CD14-positive monocyte (primary cell): ENCODE data around the gene TMEM147. TPM values are rescaled to one million over a fixed set of nuclear protein-coding genes. Genes with fewer than 3 reads are reported as not detected.

Source experiments
- DNase-seq, 3 donors: peaks; one replicate each; pipeline ENCODE4 v3.0.0-alpha.2; 2011 to 2022
- H2AFZ ChIP-seq: 2 replicates; pipeline ENCODE4 v1.6.0; 2012; ENCODE audit warnings: mild to moderate bottlenecking, low read depth, low read length, inconsistent platforms; ENCODE audit not compliant: insufficient read depth, poor library complexity, severe bottlenecking
- H3K27ac ChIP-seq, 2 donors: 1 replicate in 1 of 2; 2 replicates in 1 of 2; pipeline ENCODE4 v1.5.1; 2012 to 2013; ENCODE audit warnings: low read length in 2 of 2, control low read depth in 1 of 2, inconsistent platforms in 1 of 2, low read depth in 1 of 2, mild to moderate bottlenecking in 1 of 2
- H3K27me3 ChIP-seq, 2 donors: one replicate each; pipeline versions ENCODE4 v1.6.0 to v1.6.1; 2011 to 2013; ENCODE audit warnings: low read length in 2 of 2; ENCODE audit not compliant: control insufficient read depth in 2 of 2, insufficient read depth in 2 of 2
- H3K36me3 ChIP-seq, 2 donors: replicated peaks in 1 of 2; 1 replicate in 1 of 2; 2 replicates in 1 of 2; pipeline versions ENCODE4 v1.5.1 to v1.6.1; 2012 to 2013; ENCODE audit warnings: low read length in 2 of 2, control low read depth in 1 of 2, inconsistent platforms in 1 of 2, mild to moderate bottlenecking in 1 of 2; ENCODE audit not compliant: insufficient read depth in 2 of 2, control insufficient read depth in 1 of 2
- H3K4me1 ChIP-seq, 2 donors: 1 replicate in 1 of 2; 2 replicates in 1 of 2; pipeline versions ENCODE4 v1.5.1 to v1.6.1; 2012 to 2013; ENCODE audit warnings: low read length in 2 of 2, control low read depth in 1 of 2, inconsistent platforms in 1 of 2, mild to moderate bottlenecking in 1 of 2, moderate library complexity in 1 of 2; ENCODE audit not compliant: insufficient read depth in 2 of 2, control insufficient read depth in 1 of 2
- H3K4me2 ChIP-seq: replicated peaks from 2 replicates; pipeline ENCODE3; 2012; ENCODE audit warnings: low read length, moderate library complexity, mild to moderate bottlenecking; ENCODE audit not compliant: poor library complexity, severe bottlenecking; ENCODE audit errors: extremely low read depth
- H3K4me3 ChIP-seq, 3 experiments: fragments of 200-600 bp in 1 of 3; sonication (generic) in 1 of 3; replicated peaks in 1 of 3; 1 replicate in 2 of 3; 2 replicates in 1 of 3; pipeline ENCODE4 v1.5.1; 2011 to 2013; ENCODE audit warnings: low read length in 3 of 3, mild to moderate bottlenecking in 3 of 3, control low read depth in 2 of 3, low read depth in 2 of 3, inconsistent platforms in 1 of 3, moderate library complexity in 1 of 3
- H3K79me2 ChIP-seq: 2 replicates; pipeline ENCODE4 v1.6.0; 2012; ENCODE audit warnings: mild to moderate bottlenecking, control low read depth, inconsistent platforms, low read length, moderate library complexity; ENCODE audit not compliant: insufficient read depth
- H3K9ac ChIP-seq: 2 replicates; pipeline ENCODE4 v1.6.0; 2017; ENCODE audit warnings: low read length, mild to moderate bottlenecking; ENCODE audit not compliant: insufficient read depth, poor library complexity, severe bottlenecking
- H3K9me3 ChIP-seq, 2 donors: replicated peaks in 1 of 2; 1 replicate in 1 of 2; 2 replicates in 1 of 2; pipeline versions ENCODE4 v1.5.1 to v1.6.1; 2012 to 2013; ENCODE audit warnings: low read length in 2 of 2, control low read depth in 1 of 2; ENCODE audit not compliant: control insufficient read depth in 1 of 2, insufficient read depth in 1 of 2
- H4K20me1 ChIP-seq: 2 replicates; pipeline ENCODE4 v1.6.0; 2012; ENCODE audit warnings: mild to moderate bottlenecking, low read length, control low read depth, moderate library complexity; ENCODE audit not compliant: insufficient read depth
- H3K27ac Mint-ChIP-seq, 7 donors: one replicate each; pipeline ENCODE4 v1.8.0; 2020; ENCODE audit warnings: mild to moderate bottlenecking in 7 of 7, mixed read lengths in 7 of 7, moderate library complexity in 6 of 7, inconsistent platforms in 2 of 7
- H3K27me3 Mint-ChIP-seq, 3 donors: one replicate each; pipeline ENCODE4 v1.8.0; 2021 to 2022; ENCODE audit warnings: low read depth in 3 of 3, mild to moderate bottlenecking in 3 of 3, mixed read lengths in 3 of 3, moderate library complexity in 3 of 3, inconsistent platforms in 1 of 3
- H3K36me3 Mint-ChIP-seq, 2 donors: one replicate each; pipeline ENCODE4 v1.8.0; 2020; ENCODE audit warnings: mixed read lengths in 2 of 2, inconsistent platforms in 1 of 2, mild to moderate bottlenecking in 1 of 2
- H3K4me1 Mint-ChIP-seq: one replicate; pipeline ENCODE4 v1.8.0; 2020; ENCODE audit warnings: mild to moderate bottlenecking, mixed read lengths
- H3K4me3 Mint-ChIP-seq, 2 donors: one replicate each; pipeline ENCODE4 v1.8.0; 2020; ENCODE audit warnings: mild to moderate bottlenecking in 2 of 2, mixed read lengths in 2 of 2, moderate library complexity in 1 of 2
- H3K9me3 Mint-ChIP-seq, 7 donors: one replicate each; pipeline ENCODE4 v1.8.0; 2020 to 2022; ENCODE audit warnings: mixed read lengths in 7 of 7, mild to moderate bottlenecking in 6 of 7, moderate library complexity in 6 of 7, inconsistent platforms in 2 of 7
- WGBS: methylation state at CpG from one replicate; pipeline ENCODE4 v1.1.5; 2013; ENCODE audit warnings: missing lambda C conversion rate; ENCODE audit not compliant: insufficient coverage; 5-methylcytosine and 5-hydroxymethylcytosine counted together
- intact Hi-C, 2 donors: fragments of 100-400 bp; cut with micrococcal nuclease; formaldehyde crosslinking; loops; one replicate each; pipeline versions ENCODE4 v1.15.0 to v1.15.1; 2023
- polyA plus RNA-seq, 3 donors: library from polyadenylated mRNA; depleted of rRNA in 1 of 3; unstranded in 2 of 3; stranded (reverse) in 1 of 3; fragments of 300-500 nt in 2 of 3; fragments of >200 nt in 1 of 3; fragmentation: Illumina TruSeq in 2 of 3; gene quantifications; 1 replicate in 2 of 3; 2 replicates in 1 of 3; pipeline ENCODE4 v1.2.3, GENCODE V29; 2012 to 2021
- TF ChIP-seq, protein P1 (sequence below): fragments of 200-600 bp; IDR thresholded peaks from one replicate; pipeline ENCODE4 v1.8.0; 2022; ENCODE audit warnings: antibody characterized with exemption, mild to moderate bottlenecking

Gene TMEM147
- polyA plus RNA-seq, 3 donors: 75.5 to 165 (median 165) TPM

DNA sequence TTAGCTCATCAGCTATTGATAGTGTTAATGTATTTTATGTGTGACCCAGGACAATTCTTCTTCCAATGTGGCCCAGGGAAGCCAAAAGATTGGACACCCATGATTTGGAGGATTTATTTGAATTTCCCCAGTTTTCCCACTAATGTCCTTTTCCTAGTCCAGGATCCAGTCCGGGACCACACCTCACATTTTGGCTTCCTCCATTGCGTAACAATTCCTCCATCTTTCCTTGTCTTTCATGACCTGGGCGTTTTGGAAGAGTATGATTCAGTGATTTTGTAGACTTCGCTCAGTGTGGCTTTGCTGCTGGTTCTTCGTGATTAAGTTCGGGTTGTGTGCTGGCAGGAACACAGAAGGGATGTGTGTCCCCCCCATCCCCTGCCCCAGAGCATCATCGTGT, 21.3 kb downstream of the TMEM147 start:
- H3K4me1 ChIP-seq: no peaks in the 10 kb centered on the region
- no peaks in the 10 kb centered on the region for H3K9me3 ChIP-seq
- no peaks in the 10 kb centered on the region for H3K79me2 ChIP-seq
- H3K27me3 ChIP-seq: no peaks in the 10 kb centered on the region
- H3K27ac Mint-ChIP-seq: no peak overlapping the region
- no peak overlapping the region for H3K4me3 Mint-ChIP-seq
- WGBS: 83% methylated on average over 1 of the region's 7 CpGs
- DNase-seq: no peak
- no peak overlapping the region for H3K9ac ChIP-seq
- H4K20me1 ChIP-seq: no peaks in the 10 kb centered on the region
- TF ChIP-seq, protein P1, sequence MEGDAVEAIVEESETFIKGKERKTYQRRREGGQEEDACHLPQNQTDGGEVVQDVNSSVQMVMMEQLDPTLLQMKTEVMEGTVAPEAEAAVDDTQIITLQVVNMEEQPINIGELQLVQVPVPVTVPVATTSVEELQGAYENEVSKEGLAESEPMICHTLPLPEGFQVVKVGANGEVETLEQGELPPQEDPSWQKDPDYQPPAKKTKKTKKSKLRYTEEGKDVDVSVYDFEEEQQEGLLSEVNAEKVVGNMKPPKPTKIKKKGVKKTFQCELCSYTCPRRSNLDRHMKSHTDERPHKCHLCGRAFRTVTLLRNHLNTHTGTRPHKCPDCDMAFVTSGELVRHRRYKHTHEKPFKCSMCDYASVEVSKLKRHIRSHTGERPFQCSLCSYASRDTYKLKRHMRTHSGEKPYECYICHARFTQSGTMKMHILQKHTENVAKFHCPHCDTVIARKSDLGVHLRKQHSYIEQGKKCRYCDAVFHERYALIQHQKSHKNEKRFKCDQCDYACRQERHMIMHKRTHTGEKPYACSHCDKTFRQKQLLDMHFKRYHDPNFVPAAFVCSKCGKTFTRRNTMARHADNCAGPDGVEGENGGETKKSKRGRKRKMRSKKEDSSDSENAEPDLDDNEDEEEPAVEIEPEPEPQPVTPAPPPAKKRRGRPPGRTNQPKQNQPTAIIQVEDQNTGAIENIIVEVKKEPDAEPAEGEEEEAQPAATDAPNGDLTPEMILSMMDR: no peak
- intact Hi-C loops: no loop called here
- H3K27ac ChIP-seq: no peak overlapping the region
- H3K27me3 Mint-ChIP-seq: peaks cover 3 to 29% (median 15%) of the 10 kb centered on the region in 3 donors
- no peaks in the 10 kb centered on the region for H3K36me3 ChIP-seq
- H3K36me3 Mint-ChIP-seq: no peaks in the 10 kb centered on the region
- H3K9me3 Mint-ChIP-seq: peaks cover 0 to 2% (median 0%) of the 10 kb centered on the region in 7 donors
- no peaks in the 10 kb centered on the region for H3K4me1 Mint-ChIP-seq
- no peak overlapping the region for H3K4me2 ChIP-seq
- no peak overlapping the region for H3K4me3 ChIP-seq
- no peak overlapping the region for H2AFZ ChIP-seq

DNA sequence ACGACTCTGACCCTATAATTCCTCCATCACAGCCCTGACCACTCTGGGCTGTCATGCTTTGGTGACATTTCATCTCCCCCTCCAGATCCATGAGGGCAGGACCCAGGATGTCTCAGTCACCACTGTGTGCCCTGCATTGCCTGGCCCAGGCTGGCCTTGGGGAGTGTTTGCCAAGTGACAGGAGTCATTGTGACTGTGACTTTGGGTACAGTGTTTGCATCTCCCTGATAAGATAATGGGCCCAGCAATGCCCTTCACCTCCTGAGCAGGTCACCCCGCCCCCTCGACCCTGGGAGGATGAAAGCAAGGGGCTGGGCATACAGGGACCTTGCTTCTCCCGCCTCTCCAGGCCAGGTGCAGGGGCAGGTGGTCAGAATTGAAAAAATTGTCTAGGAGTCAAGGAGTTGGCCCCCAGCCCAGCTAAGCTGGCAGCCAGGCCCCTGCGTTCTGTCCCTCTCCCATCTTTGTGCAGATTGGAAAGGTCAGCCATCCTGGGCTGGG, 23.9 kb downstream of the TMEM147 start:
- no peaks in the 10 kb centered on the region for H3K27me3 ChIP-seq
- Mint-ChIP-seq H3K36me3 (no peaks in the 10 kb centered on the region), H3K4me3 (no peak overlapping the region), H3K9me3 (peaks cover 0 to 5% (median 3%) of the 10 kb centered on the region in 7 donors), H3K27me3 (peaks cover 2 to 19% (median 16%) of the 10 kb centered on the region in 3 donors), H3K4me1 (no peaks in the 10 kb centered on the region), H3K27ac (no peak overlapping the region)
- no peaks in the 10 kb centered on the region for H3K36me3 ChIP-seq
- H3K4me3 ChIP-seq: no peak overlapping the region
- no peak overlapping the region for H3K4me2 ChIP-seq
- no peak overlapping the region for H3K9ac ChIP-seq
- H3K27ac ChIP-seq: no peak overlapping the region
- DNase-seq: no peak
- intact Hi-C loops: no loop called here
- H4K20me1 ChIP-seq: no peaks in the 10 kb centered on the region
- no peak overlapping the region for H2AFZ ChIP-seq
- WGBS: 83% methylated on average over 2 of the region's 5 CpGs
- no peaks in the 10 kb centered on the region for H3K9me3 ChIP-seq
- H3K4me1 ChIP-seq: no peaks in the 10 kb centered on the region
- TF ChIP-seq, protein P1: no peak
- H3K79me2 ChIP-seq: no peaks in the 10 kb centered on the region
